Stomach (tissue), 4 donors: ENCODE results near the gene CDPF1.

Source experiments
- CTCF ChIP-seq, 7 experiments: fragments of 450-650 bp in 4 of 7; fragments of 200-600 bp in 3 of 7; sonication (generic) in 3 of 7; IDR thresholded peaks; one replicate each; pipeline ENCODE4 v1.5.1; 2016 to 2019; ENCODE audit warnings: antibody characterized with exemption in 7 of 7, control low read depth in 2 of 7, mild to moderate bottlenecking in 1 of 7
- POLR2A ChIP-seq, 4 donors: fragments of 450-650 bp; IDR thresholded peaks; one replicate each; pipeline ENCODE4 v1.6.1; 2016; ENCODE audit warnings: antibody characterized with exemption in 4 of 4, control low read depth in 2 of 4, mild to moderate bottlenecking in 1 of 4, moderate library complexity in 1 of 4
- POLR2AphosphoS5 ChIP-seq, 3 donors: sonication (generic); formaldehyde crosslinking; IDR thresholded peaks; one replicate each; pipeline ENCODE4 v1.6.1; 2016; ENCODE audit warnings: antibody characterized with exemption in 3 of 3

- TF ChIP-seq CTCF (IDR thresholded peaks at IDR 0.05): no peak
- TF ChIP-seq POLR2A (IDR thresholded peaks at IDR 0.05): no peak
- no peak for TF ChIP-seq POLR2AphosphoS5 (IDR thresholded peaks at IDR 0.05)
Observed at GRCh38 chr22:46234969-46235368, 15.1 kb downstream of the CDPF1 start.
